ENCODE results near the gene BABAM1.

DNA sequence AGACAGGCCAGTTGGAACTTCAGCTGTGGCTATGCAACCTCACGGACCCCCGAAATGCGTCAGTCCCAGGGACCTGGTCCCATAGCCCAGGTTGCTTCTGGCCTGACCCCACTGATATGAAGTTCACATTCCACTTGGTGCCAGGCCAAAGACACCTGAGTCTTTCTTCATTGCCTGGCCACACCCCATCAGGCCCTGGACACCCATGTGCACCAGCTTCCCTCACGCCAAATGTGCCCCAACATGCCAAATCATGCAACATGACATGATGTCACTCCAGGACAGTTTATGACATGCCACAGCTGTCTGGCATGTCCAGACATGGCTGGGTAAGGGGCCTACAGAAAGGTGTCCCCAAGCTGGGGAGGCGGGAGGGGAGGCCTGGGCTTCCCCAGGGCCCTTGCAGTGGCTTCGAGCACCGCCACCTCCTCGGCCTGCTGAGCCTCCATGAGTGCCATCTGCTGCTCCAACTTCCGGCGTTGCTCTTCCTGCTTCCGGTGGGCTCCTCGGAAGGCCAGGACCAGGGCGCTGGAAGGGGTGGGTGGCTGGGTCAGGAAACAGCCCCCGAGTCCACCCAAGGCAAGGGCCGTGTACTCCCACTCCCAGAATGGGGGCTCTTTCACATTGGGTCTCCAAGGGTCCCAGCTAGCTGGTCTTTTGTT, 17.2 kb upstream of the BABAM1 start:
- TF ChIP-seq, protein P1, sequence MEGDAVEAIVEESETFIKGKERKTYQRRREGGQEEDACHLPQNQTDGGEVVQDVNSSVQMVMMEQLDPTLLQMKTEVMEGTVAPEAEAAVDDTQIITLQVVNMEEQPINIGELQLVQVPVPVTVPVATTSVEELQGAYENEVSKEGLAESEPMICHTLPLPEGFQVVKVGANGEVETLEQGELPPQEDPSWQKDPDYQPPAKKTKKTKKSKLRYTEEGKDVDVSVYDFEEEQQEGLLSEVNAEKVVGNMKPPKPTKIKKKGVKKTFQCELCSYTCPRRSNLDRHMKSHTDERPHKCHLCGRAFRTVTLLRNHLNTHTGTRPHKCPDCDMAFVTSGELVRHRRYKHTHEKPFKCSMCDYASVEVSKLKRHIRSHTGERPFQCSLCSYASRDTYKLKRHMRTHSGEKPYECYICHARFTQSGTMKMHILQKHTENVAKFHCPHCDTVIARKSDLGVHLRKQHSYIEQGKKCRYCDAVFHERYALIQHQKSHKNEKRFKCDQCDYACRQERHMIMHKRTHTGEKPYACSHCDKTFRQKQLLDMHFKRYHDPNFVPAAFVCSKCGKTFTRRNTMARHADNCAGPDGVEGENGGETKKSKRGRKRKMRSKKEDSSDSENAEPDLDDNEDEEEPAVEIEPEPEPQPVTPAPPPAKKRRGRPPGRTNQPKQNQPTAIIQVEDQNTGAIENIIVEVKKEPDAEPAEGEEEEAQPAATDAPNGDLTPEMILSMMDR (IDR thresholded peaks at IDR 0.05) = no peak
- TF ChIP-seq POLR2A (IDR thresholded peaks at IDR 0.05) = no peak
